Measurements from ENCODE around the gene CHRM1. TPM values are rescaled to one million over a fixed set of nuclear protein-coding genes. Genes with fewer than 3 reads are reported as not detected.
"Not testable (repeated sequence)": the region's sequence is repeated elsewhere in the genome, so short reads cannot be mapped to it uniquely, and the experiment has no call there.

Gene CHRM1, protein sequence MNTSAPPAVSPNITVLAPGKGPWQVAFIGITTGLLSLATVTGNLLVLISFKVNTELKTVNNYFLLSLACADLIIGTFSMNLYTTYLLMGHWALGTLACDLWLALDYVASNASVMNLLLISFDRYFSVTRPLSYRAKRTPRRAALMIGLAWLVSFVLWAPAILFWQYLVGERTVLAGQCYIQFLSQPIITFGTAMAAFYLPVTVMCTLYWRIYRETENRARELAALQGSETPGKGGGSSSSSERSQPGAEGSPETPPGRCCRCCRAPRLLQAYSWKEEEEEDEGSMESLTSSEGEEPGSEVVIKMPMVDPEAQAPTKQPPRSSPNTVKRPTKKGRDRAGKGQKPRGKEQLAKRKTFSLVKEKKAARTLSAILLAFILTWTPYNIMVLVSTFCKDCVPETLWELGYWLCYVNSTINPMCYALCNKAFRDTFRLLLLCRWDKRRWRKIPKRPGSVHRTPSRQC
- total RNA-seq, result 0.07 TPM
- long read RNA-seq, result 0 reads

DNA sequence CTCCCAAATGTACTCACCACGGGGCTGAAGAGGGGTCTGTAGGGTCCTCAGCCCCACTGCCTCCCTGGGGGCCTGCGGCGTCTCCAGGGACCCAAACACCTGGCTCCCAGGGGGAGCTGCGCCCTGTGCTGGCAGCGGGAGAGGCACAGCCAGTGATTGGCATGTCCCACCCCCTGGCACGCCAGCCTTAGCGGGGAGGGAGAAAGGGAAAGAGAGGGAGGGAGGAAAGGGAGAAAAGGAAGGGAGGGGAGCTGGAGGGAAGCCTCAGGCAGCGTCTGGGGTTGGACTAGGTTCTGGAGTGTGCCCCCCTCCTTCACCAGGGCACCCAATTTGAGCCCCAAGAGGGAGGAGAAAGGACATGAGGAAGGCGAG is at the start of gene CHRM1:
TSS of gene CHRM1 (minus strand) at position 163 of the 372 bp plus-strand sequence. CDS start 10,263 bp downstream, outside the sequence.
- intact Hi-C loops (cut with micrococcal nuclease), result no loop called here
- no peak for ATAC-seq
- DNase-seq, result no peak

DNA sequence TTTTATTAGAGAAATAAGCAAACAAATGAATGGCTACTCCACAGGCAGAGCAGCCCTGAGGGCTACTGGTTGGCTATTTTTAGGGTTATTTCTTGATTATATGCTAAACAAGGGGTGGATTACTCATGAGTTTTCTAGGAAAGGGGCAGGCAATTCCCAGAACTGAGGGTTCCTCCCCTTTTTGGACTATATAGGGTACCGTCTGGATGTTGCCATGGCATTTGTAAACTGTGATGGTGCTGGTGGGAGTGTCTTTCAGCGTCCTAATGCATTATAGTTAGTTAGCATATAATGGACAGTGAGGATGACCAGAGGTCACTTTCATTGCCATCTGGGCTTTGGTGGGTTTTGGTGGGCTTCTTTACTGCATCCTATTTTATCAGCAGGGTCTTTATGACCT is 44.4 kb upstream of the CHRM1 start:
- ATAC-seq (no peak), DNase-seq (no peak)
- intact Hi-C loops (cut with micrococcal nuclease), result no loop called here

DNA sequence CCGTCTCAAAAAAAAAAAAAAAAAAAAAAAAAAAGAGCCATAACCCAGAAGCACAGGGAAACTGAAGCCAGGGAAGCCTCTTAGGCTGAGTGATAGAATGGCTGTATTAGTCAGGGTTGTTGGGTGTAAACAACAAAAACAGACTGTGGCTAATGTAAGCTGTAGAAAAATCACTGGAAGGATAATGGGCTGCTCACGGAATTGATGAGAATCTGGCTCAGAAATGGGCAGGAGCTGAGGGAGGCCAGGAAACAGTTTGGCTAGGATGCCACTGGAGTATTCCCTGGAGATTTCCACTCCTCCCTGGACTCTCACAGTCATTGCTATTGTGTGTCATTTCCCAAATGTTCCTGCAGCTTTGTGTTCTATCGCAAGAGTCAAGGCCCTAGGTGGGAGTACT is 41.2 kb upstream of the CHRM1 start:
- intact Hi-C loops (cut with micrococcal nuclease), result no loop called here
- DNase-seq, result no peak
- ATAC-seq, result no peak

DNA sequence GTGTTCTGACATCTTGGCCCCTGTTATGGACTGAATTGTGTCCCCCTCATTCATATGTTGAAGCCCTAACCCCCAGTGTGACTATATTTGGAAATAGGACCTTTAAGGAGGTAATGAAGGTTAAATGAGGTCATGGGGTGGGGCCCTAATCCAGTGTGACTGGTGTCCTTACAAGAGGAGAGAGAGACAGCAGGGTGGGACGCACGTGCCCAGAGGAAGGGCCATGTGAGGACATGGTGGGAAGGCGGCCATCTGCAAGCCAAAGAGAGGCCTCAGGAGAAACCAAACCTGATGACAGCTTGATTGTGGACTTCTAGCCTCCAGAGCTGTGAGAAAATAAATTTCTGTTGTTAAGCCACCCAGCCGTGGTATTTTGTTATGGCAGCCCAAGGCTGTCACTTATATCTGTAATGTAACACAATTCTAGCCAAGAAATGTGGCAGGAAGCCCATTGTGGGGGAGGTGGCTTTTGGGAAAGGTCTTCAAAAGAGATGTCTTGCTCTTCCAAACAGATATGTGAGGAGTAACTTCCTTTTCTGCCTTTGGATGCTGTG is 39.9 kb upstream of the CHRM1 start:
- DNase-seq (no peak), ATAC-seq (no peak)
- intact Hi-C loops (cut with micrococcal nuclease), result no loop called here

DNA sequence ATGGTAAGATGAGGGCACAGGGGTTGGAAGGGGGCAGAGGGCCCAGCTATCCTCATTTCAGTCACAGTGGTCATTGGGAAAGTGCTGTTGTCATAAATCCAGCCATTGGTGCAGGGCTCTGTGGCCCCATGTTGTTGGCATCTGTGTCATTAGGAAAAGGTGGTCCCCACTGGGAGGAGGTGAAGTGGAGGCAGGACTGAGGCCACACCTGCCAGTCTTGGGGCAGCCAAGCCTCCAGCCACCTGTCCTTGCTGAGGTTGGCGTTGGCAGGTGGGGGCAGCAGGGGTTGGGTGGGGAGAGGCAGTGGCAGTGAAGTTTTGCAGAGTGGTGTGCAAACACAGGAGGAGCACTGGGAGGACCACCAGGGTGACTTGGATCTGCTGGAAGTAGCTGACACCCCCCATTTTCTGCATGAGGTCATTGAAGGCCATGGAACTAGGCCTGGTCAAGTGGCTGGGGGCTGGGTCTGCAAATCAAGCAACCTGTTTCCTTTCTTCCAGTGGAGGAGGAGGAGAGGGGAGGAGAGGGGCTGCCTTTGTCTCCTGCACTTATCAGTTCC is 38.3 kb upstream of the CHRM1 start:
- ATAC-seq (no peak), DNase-seq (no peak)
- intact Hi-C loops (cut with micrococcal nuclease), result no loop called here

- DNase-seq (no peak), ATAC-seq (peak; percentile 23)
- intact Hi-C loops (cut with micrococcal nuclease), result no loop called here
These were observed 37.6 kb upstream of the CHRM1 start for GRCh38 chr11:62958547-62959421.

GRCh38 chr11:62957147-62957546 is 36.0 kb upstream of the CHRM1 start:
- no peak for DNase-seq
- no peak for ATAC-seq
- intact Hi-C loops (cut with micrococcal nuclease), result no loop called here

DNA sequence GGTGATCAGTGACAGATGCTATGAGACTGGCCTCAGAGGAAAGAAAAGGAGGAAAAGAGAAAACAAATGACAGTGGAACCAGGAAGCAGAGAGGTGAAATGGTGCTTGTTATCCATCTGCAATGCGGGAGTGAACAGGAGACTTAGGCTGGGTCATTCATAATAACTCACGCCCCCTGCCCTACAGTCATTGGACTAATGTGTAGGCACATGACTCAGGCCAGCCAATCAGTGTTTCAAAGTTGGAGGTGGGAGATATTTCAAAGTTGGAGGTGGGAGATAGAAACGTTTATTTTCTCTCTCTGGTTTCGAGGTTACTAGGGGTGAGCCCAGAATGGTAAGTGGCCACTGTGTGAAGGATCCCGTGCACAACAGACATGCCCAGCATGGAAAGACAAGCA is 33.3 kb upstream of the CHRM1 start:
- no peak for ATAC-seq
- no peak for DNase-seq

GRCh38 chr11:62953811-62954210 is 32.6 kb upstream of the CHRM1 start:
- no peak for ATAC-seq
- intact Hi-C loops (cut with micrococcal nuclease), result no loop called here
- DNase-seq, result no peak

More for the DNA sequence above, 33.3 kb upstream of the CHRM1 start:
- intact Hi-C loops (cut with micrococcal nuclease), result no loop called here

DNA sequence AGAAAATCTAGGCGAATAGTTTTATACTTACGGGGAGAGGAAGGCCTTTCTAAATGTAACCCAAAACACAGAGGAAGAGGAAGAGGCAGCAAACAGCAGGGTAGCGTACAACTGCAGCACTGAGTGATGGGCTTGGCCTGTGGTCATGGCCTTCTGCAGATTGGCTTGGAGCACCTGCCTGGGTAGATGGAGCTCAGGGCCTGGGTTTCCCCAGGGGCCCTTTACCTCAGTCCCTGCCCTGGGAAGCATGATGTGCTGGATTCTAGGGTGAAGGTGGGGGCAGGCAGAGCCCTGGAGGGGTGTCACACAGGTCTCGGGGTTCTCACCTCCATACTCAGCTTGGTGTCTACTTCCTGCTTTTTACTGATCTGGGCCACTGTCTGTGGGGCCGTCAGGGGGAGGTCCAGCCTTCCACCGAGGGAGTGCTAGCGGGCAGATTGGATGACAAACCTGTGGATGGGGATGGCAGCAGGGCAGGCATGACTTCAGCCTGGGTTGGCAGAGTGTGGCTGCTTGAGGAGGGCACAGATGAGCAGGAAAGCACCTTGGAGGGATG is 27.7 kb upstream of the CHRM1 start:
- ATAC-seq (no peak), DNase-seq (no peak)
- intact Hi-C loops (cut with micrococcal nuclease), result no loop called here

GRCh38 chr11:62945538-62945937 is 24.4 kb upstream of the CHRM1 start:
- DNase-seq; intact Hi-C loops (cut with micrococcal nuclease); ATAC-seq: not testable (repeated sequence)

GRCh38 chr11:62937528-62937927 is 16.4 kb upstream of the CHRM1 start:
- ATAC-seq; intact Hi-C loops (cut with micrococcal nuclease); DNase-seq: not testable (repeated sequence)

DNA sequence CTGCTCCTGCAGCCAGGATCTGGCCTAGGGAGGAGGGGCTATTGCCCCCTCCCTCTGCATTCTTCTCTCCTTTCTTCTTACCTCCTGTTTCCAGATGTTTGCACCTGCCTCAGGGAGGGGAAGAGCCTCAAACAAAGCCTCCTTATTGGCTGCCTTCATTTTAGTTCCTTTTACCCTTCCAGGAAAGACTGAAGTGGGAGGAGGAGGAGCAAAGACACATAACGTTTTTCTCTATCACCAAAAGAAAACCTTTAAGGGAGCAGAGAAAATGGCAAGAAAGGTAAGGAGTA is 13.3 kb upstream of the CHRM1 start:
- ATAC-seq (no peak), DNase-seq (no peak)
- intact Hi-C loops (cut with micrococcal nuclease), result no loop called here

GRCh38 chr11:62933750-62934495 is 12.8 kb upstream of the CHRM1 start:
- no peak for ATAC-seq
- intact Hi-C loops (cut with micrococcal nuclease), result no loop called here
- no peak for DNase-seq

DNA sequence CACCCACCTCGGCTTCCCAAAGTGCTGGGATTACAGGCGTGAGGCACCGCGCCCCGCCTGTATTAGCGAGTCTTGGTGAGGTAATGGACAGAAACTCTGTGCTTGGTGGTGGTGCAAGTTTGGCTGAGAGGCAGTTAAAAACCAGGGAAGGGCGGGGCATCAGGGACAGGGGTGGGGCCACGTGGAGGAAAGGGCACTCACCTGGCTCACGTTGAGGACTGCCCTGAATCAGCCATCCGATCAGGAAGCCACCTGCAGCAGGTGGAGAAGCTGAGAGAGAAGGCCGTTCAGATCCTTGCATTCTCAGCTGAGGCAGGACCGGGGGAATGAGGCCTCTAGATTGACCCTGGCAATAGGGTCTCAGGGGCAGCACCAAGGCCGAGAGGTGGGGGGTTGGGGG is 12.1 kb upstream of the CHRM1 start:
- no peak for DNase-seq
- intact Hi-C loops (cut with micrococcal nuclease), result no loop called here
- no peak for ATAC-seq

- ATAC-seq (no peak), DNase-seq (no peak)
- intact Hi-C loops (cut with micrococcal nuclease), result no loop called here
These were observed 10.5 kb upstream of the CHRM1 start for GRCh38 chr11:62931499-62932278.

DNA sequence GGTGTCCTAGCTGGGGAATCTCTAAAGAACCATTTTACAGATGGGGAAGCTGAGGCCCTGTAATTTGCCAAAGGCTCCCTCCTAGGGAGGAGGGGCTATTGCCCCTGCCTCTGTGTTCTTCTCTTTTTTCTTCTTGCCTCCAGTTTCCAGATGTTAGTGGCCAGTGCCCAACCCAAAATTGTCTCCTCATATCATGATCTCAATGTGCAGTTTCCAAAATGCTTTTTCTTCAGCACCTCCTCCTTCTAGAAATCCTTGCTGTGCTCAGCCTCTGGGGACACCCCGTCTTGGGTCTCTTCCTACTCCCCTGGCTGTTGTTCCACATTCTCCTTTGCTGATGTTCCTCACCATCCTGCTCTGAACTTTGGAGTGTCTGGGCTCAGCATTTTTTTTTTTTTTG is 9.5 kb upstream of the CHRM1 start:
- ATAC-seq (no peak), DNase-seq (no peak)
- intact Hi-C loops (cut with micrococcal nuclease), result no loop called here

DNA sequence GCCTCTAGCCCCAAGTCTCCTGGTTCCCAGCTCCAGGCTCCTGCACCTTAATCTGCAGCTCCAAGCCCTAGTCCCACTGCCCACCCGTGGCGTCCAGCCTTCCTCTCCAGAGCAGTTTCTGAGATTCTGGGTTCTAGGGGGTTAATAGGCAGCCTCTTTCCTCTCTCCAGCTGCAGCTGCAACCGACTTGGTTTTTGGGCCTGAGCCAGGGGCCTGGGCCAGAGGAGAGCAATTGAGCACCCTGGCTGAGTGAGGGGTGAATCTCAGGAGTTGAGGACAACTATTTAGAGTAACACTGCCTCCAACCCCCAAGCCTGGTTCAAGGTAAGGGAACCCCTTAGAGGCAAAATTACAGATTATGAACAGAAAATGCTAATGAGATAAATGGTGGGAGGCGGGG is 9.0 kb upstream of the CHRM1 start:
- DNase-seq, result no peak
- intact Hi-C loops (cut with micrococcal nuclease), result no loop called here
- no peak for ATAC-seq
